SK-N-SH (cell line): ENCODE results near the gene KCND3. TPM values are rescaled to one million over a fixed set of nuclear protein-coding genes. Genes with fewer than 3 reads are reported as not detected.

Experiments used
- CTCF ChIA-PET: fragments of 300-600, 350-600 bp; formaldehyde crosslinking; extraction: SDS; loops from one replicate; lab custom pipeline; 2021; lab: Yijun Ruan, JAX
- POLR2A ChIA-PET: fragments of 350-600 bp; sonication (Branson Sonifier 250); formaldehyde crosslinking; extraction: SDS; loops from one replicate; lab custom pipeline; 2020; ENCODE audit warnings: antibody characterized with exemption, inconsistent platforms; lab: Yijun Ruan, JAX
- DNase-seq: peaks from one replicate; pipeline ENCODE4 v3.0.0; 2012
- H2AFZ ChIP-seq: fragments of 200-600 bp; sonication (generic); 2 replicates; pipeline ENCODE4 v1.8.1; 2016; ENCODE audit warnings: antibody characterized with exemption, mild to moderate bottlenecking, low read depth
- H3F3A ChIP-seq: fragments of 200-600 bp; sonication (generic); replicated peaks from 2 replicates; pipeline ENCODE3; 2016; ENCODE audit warnings: antibody characterized with exemption, mild to moderate bottlenecking; ENCODE audit not compliant: insufficient read depth
- H3K27ac ChIP-seq, 2 experiments: fragments of 200-500 bp in 1 of 2; fragments of 200-600 bp in 1 of 2; sonication (Bioruptor generic) in 1 of 2; sonication (generic), shearing (Covaris generic) in 1 of 2; 2 replicates each; pipeline versions ENCODE4 v1.5.1 to v1.6.1; 2014 to 2016; ENCODE audit warnings: low read depth in 2 of 2, inconsistent platforms in 1 of 2, low read length in 1 of 2, mild to moderate bottlenecking in 1 of 2, mixed read lengths in 1 of 2
- H3K27me3 ChIP-seq: fragments of 200-600 bp; sonication (generic), shearing (Covaris generic); 2 replicates; pipeline ENCODE4 v1.6.1; 2016; ENCODE audit warnings: mixed run types; ENCODE audit not compliant: insufficient read depth
- H3K36me3 ChIP-seq, 2 experiments: fragments of 200-500 bp in 1 of 2; fragments of 200-600 bp in 1 of 2; sonication (Bioruptor generic) in 1 of 2; sonication (generic) in 1 of 2; replicated peaks in 1 of 2; 2 replicates each; pipeline versions ENCODE3 to v1.5.1; 2014 to 2016; ENCODE audit warnings: low read length in 1 of 2, mild to moderate bottlenecking in 1 of 2; ENCODE audit not compliant: insufficient read depth in 2 of 2, control insufficient read depth in 1 of 2
- H3K4me1 ChIP-seq, 2 experiments: fragments of 200-500 bp in 1 of 2; fragments of 200-600 bp in 1 of 2; sonication (Bioruptor generic) in 1 of 2; sonication (generic), shearing (Covaris generic) in 1 of 2; 2 replicates each; pipeline versions ENCODE4 v1.5.1 to v1.6.1; 2014 to 2016; ENCODE audit warnings: low read depth in 1 of 2, low read length in 1 of 2, mixed run types in 1 of 2; ENCODE audit not compliant: insufficient read depth in 2 of 2, control insufficient read depth in 1 of 2
- H3K4me2 ChIP-seq: fragments of 200-600 bp; sonication (generic), shearing (Covaris generic); 2 replicates; pipeline ENCODE4 v1.6.1; 2017; ENCODE audit warnings: mixed run types
- H3K4me3 ChIP-seq, 2 experiments: fragments of 200-500 bp in 1 of 2; fragments of 200-600 bp in 1 of 2; sonication (Bioruptor generic) in 1 of 2; sonication (generic), shearing (Covaris generic) in 1 of 2; 2 replicates each; pipeline versions ENCODE4 v1.5.1 to v1.8.1; 2014 to 2016; ENCODE audit warnings: low read depth in 2 of 2, inconsistent platforms in 1 of 2, low read length in 1 of 2, mild to moderate bottlenecking in 1 of 2, mixed read lengths in 1 of 2, moderate library complexity in 1 of 2
- H3K79me2 ChIP-seq: fragments of 200-600 bp; sonication (generic); 2 replicates; pipeline ENCODE4 v1.8.1; 2017; ENCODE audit warnings: mild to moderate bottlenecking; ENCODE audit not compliant: insufficient read depth
- H3K9ac ChIP-seq: fragments of 200-600 bp; sonication (generic); 2 replicates; pipeline ENCODE4 v1.6.1; 2017; ENCODE audit warnings: mixed run types
- H3K9me2 ChIP-seq: fragments of 200-600 bp; sonication (generic); 2 replicates; pipeline ENCODE4 v1.6.1; 2017; ENCODE audit warnings: mixed run types
- H3K9me3 ChIP-seq: fragments of 200-600 bp; sonication (generic); 2 replicates; pipeline ENCODE4 v1.6.1; 2017; ENCODE audit warnings: mixed run types, mild to moderate bottlenecking, moderate library complexity
- H4K20me1 ChIP-seq: fragments of 200-600 bp; sonication (generic); 2 replicates; pipeline ENCODE4 v1.6.1; 2017; ENCODE audit warnings: mild to moderate bottlenecking, mixed run types; ENCODE audit not compliant: insufficient read depth
- CHD2 ChIP-seq: fragments of 150-350 bp; IDR thresholded peaks from 2 replicates; pipeline ENCODE4 v1.6.1; 2018; ENCODE audit warnings: low read length; ENCODE audit not compliant: partially characterized antibody
- ELF1 ChIP-seq: IDR thresholded peaks from 2 replicates; pipeline ENCODE4 v1.4.0; 2012
- FOSL2 ChIP-seq: IDR thresholded peaks from 2 replicates; pipeline ENCODE4 v1.4.0; 2012; ENCODE audit warnings: low read depth, mild to moderate bottlenecking, moderate library complexity, borderline replicate concordance
- FOXJ3 ChIP-seq: sonication (generic); formaldehyde crosslinking; IDR thresholded peaks from 2 replicates; pipeline ENCODE4 v1.5.1; 2020; ENCODE audit warnings: mild to moderate bottlenecking, missing genetic modification reagents
- MEF2A ChIP-seq: IDR thresholded peaks from 2 replicates; pipeline ENCODE4 v1.4.0; 2012; ENCODE audit warnings: low read depth, borderline replicate concordance
- NFIC ChIP-seq: IDR thresholded peaks from 2 replicates; pipeline ENCODE4 v1.4.0; 2012; ENCODE audit warnings: borderline replicate concordance
- REST ChIP-seq: IDR thresholded peaks from 2 replicates; pipeline ENCODE4 v1.6.1; 2012; ENCODE audit warnings: mild to moderate bottlenecking, low read depth, low read length, moderate library complexity
- RXRA ChIP-seq: IDR thresholded peaks from 2 replicates; pipeline ENCODE4 v1.4.0; 2012; ENCODE audit warnings: low read depth, mild to moderate bottlenecking, borderline replicate concordance
- SIN3A ChIP-seq: IDR thresholded peaks from 2 replicates; pipeline ENCODE4 v1.6.1; 2012; ENCODE audit warnings: low read depth, mild to moderate bottlenecking, low read length, moderate library complexity, borderline replicate concordance
- SMC3 ChIP-seq: IDR thresholded peaks from 2 replicates; pipeline ENCODE4 v1.6.1; 2012; ENCODE audit warnings: low read depth, low read length, improper control_type of control experiment
- TAF1 ChIP-seq: IDR thresholded peaks from 2 replicates; pipeline ENCODE4 v1.6.1; 2012; ENCODE audit warnings: low read depth, mild to moderate bottlenecking, low read length, moderate library complexity, borderline replicate concordance
- TCF12 ChIP-seq: IDR thresholded peaks from 2 replicates; pipeline ENCODE4 v1.4.0; 2012
- TEAD4 ChIP-seq: IDR thresholded peaks from 2 replicates; pipeline ENCODE4 v1.4.0; 2012; ENCODE audit warnings: mild to moderate bottlenecking, borderline replicate concordance; ENCODE audit not compliant: insufficient read depth
- USF1 ChIP-seq: IDR thresholded peaks from 2 replicates; pipeline ENCODE4 v1.4.0; 2012; ENCODE audit warnings: low read depth, borderline replicate concordance
- YY1 ChIP-seq: IDR thresholded peaks from 2 replicates; pipeline ENCODE4 v1.4.0; 2012; ENCODE audit warnings: low read depth, mild to moderate bottlenecking
- WGBS: methylation state at CpG from one replicate; pipeline ENCODE4 v1.1.6; 2017; ENCODE audit warnings: low lambda C conversion rate; 5-methylcytosine and 5-hydroxymethylcytosine counted together
- polyA plus RNA-seq, 3 experiments: library from polyadenylated mRNA; depleted of rRNA; stranded (reverse); fragments of >200 nt; gene quantifications; 2 replicates each; pipeline ENCODE4 v1.2.3, GENCODE V29; 2012
- TF ChIP-seq, protein P1 (sequence below): IDR thresholded peaks from 2 replicates; pipeline ENCODE4; 2012
- TF ChIP-seq, protein P2 (sequence below): fragments of 150-350 bp; IDR thresholded peaks from 2 replicates; pipeline ENCODE4 v1.6.1; 2016; ENCODE audit warnings: mild to moderate bottlenecking, low read depth, low read length
- TF ChIP-seq, protein P3 (sequence below): IDR thresholded peaks from 2 replicates; pipeline ENCODE4 v1.4.0; 2012; ENCODE audit warnings: low read depth, borderline replicate concordance

The KCND3 gene
- polyA plus RNA-seq, 1 of the 3 experiments (the other 2 are of a cell fraction) = not detected

DNA sequence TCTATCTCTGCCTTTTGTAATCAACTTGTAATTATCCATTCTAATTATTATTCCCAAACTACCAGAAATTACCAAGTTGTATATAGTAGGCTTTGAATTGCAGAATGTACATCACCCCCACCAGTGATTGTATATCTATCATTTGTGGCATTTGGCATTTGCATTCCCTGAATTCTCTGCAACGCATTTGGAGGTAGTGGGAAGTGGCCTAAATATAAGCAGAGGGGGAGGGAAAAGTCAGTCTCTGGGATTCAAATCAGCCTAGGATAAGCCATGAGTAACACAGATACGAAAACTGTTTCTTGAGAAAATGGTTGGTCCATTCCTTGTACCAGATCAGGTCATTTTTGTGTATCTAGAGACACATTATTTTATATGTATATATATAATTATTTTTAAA is 213.1 kb downstream of the KCND3 start:
- Histone ChIP-seq H3K4me3 (no peak overlapping the region), H3K9me2 (no peaks in the 10 kb centered on the region), H3F3A (no peaks in the 10 kb centered on the region), H3K79me2 (peaks cover 3% of the 10 kb centered on the region; the same call in 1 of the 2 replicates), H3K27me3 (no peaks in the 10 kb centered on the region), H2AFZ (no peak overlapping the region), H4K20me1 (no peaks in the 10 kb centered on the region), H3K9me3 (no peaks in the 10 kb centered on the region), H3K36me3 (peaks cover 0 to 2% of the 10 kb centered on the region in 2 experiments), H3K27ac (no peak overlapping the region), H3K9ac (no peak overlapping the region), H3K4me2 (no peak overlapping the region), H3K4me1 (no peaks in the 10 kb centered on the region)
- 66% methylated on average over 2 of the region's 2 CpGs for WGBS
- no peak for DNase-seq
- ChIA-PET POLR2A (no interaction called here), CTCF (no interaction called here)
- TF ChIP-seq RXRA (no peak), TEAD4 (no peak), TAF1 (no peak), MEF2A (no peak), FOXJ3 (CRISPR knock-in tag) (no peak), CHD2 (no peak), SMC3 (no peak)
- TF ChIP-seq, protein P1, sequence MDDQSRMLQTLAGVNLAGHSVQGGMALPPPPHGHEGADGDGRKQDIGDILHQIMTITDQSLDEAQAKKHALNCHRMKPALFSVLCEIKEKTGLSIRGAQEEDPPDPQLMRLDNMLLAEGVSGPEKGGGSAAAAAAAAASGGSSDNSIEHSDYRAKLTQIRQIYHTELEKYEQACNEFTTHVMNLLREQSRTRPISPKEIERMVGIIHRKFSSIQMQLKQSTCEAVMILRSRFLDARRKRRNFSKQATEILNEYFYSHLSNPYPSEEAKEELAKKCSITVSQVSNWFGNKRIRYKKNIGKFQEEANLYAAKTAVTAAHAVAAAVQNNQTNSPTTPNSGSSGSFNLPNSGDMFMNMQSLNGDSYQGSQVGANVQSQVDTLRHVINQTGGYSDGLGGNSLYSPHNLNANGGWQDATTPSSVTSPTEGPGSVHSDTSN = no peak

DNA sequence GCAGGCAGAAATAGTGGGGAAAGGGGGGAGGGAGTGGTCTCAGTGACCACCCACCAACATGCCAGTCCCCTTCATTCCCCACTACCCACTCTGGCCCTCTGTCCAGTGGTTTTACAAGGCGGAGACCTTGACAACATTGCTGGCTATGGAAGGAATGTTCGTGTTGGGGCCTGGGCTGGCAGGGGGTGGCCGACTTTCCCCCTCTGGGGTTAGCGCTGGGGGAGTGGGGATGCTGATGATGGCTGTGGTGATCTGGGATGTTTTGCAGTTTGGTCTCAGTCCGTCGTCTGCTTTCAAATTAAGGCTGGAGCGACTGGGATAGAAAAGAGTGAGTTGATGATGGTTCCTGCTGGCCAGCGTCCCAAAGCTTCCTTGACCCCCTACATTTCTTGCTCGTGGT is 213.5 kb downstream of the KCND3 start:
- POLR2A ChIA-PET = no interaction called here
- Histone ChIP-seq H2AFZ (no peak overlapping the region), H3K4me3 (no peak overlapping the region), H3K27ac (no peak overlapping the region), H3K9me3 (no peaks in the 10 kb centered on the region), H3K27me3 (no peaks in the 10 kb centered on the region), H3K79me2 (peaks cover 3% of the 10 kb centered on the region; the same call in 1 of the 2 replicates), H3F3A (no peaks in the 10 kb centered on the region), H3K9me2 (no peaks in the 10 kb centered on the region), H3K9ac (no peak overlapping the region), H4K20me1 (no peaks in the 10 kb centered on the region), H3K36me3 (peaks cover 0 to 2% of the 10 kb centered on the region in 2 experiments), H3K4me2 (no peak overlapping the region), H3K4me1 (no peaks in the 10 kb centered on the region)
- 70% methylated on average over 9 of the region's 9 CpGs for WGBS
- no peak for DNase-seq
- no peak for TF ChIP-seq SMC3
- no peak for TF ChIP-seq USF1
- no peak for TF ChIP-seq YY1
- TF ChIP-seq SIN3A = no peak
- no peak for TF ChIP-seq NFIC
- TF ChIP-seq, protein P2, sequence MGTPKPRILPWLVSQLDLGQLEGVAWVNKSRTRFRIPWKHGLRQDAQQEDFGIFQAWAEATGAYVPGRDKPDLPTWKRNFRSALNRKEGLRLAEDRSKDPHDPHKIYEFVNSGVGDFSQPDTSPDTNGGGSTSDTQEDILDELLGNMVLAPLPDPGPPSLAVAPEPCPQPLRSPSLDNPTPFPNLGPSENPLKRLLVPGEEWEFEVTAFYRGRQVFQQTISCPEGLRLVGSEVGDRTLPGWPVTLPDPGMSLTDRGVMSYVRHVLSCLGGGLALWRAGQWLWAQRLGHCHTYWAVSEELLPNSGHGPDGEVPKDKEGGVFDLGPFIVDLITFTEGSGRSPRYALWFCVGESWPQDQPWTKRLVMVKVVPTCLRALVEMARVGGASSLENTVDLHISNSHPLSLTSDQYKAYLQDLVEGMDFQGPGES = no peak
- TF ChIP-seq FOSL2 = no peak
- no peak for TF ChIP-seq MEF2A
- TF ChIP-seq RXRA = no peak
- TF ChIP-seq ELF1 = no peak
- TF ChIP-seq TCF12 = no peak
- no peak for TF ChIP-seq REST
- TF ChIP-seq, protein P3, sequence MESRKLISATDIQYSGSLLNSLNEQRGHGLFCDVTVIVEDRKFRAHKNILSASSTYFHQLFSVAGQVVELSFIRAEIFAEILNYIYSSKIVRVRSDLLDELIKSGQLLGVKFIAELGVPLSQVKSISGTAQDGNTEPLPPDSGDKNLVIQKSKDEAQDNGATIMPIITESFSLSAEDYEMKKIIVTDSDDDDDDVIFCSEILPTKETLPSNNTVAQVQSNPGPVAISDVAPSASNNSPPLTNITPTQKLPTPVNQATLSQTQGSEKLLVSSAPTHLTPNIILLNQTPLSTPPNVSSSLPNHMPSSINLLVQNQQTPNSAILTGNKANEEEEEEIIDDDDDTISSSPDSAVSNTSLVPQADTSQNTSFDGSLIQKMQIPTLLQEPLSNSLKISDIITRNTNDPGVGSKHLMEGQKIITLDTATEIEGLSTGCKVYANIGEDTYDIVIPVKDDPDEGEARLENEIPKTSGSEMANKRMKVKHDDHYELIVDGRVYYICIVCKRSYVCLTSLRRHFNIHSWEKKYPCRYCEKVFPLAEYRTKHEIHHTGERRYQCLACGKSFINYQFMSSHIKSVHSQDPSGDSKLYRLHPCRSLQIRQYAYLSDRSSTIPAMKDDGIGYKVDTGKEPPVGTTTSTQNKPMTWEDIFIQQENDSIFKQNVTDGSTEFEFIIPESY = no peak
- CTCF ChIA-PET = no interaction called here
